HepG2 (cell line): ENCODE measurements around the gene RBBP8NL. TPM values are rescaled to one million over a fixed set of nuclear protein-coding genes. Genes with fewer than 3 reads are reported as not detected.

Experiments
- ARNT ChIP-seq: fragments of 450-650 bp; IDR thresholded peaks from 2 replicates; pipeline ENCODE4 v1.6.1; 2017
- ATF5 ChIP-seq: sonication (generic); formaldehyde crosslinking; IDR thresholded peaks from 2 replicates; pipeline ENCODE4 v1.4.0; 2020; ENCODE audit warnings: mild to moderate bottlenecking, low read depth, missing genetic modification reagents
- CEBPG ChIP-seq: IDR thresholded peaks from 2 replicates; pipeline ENCODE4 v1.6.1; 2016
- HMGXB3 ChIP-seq: sonication (generic); formaldehyde crosslinking; IDR thresholded peaks from 2 replicates; pipeline ENCODE4 v1.4.0; 2020; ENCODE audit warnings: missing genetic modification reagents, borderline replicate concordance
- NFIC ChIP-seq: IDR thresholded peaks from 2 replicates; pipeline ENCODE4 v1.6.1; 2012; ENCODE audit warnings: mild to moderate bottlenecking, low read length, inconsistent platforms
- PHB2 ChIP-seq: fragments of 450-650 bp; IDR thresholded peaks from 2 replicates; pipeline ENCODE4 v1.6.1; 2018; ENCODE audit not compliant: partially characterized antibody
- PLRG1 ChIP-seq: fragments of 450-650 bp; conservative IDR thresholded peaks from 2 replicates; pipeline ENCODE4 v1.6.1; 2016
- SETDB1 ChIP-seq: sonication (generic); formaldehyde crosslinking; IDR thresholded peaks from 2 replicates; pipeline ENCODE4 v1.5.1; 2020; ENCODE audit warnings: missing genetic modification reagents, mild to moderate bottlenecking, borderline replicate concordance
- ZNF296 ChIP-seq: sonication (generic); formaldehyde crosslinking; conservative IDR thresholded peaks from 2 replicates; pipeline ENCODE4 v1.5.0; 2020; ENCODE audit warnings: mild to moderate bottlenecking, missing genetic modification reagents
- ZNF34 ChIP-seq: sonication (generic); formaldehyde crosslinking; IDR thresholded peaks from 2 replicates; pipeline ENCODE4 v1.4.0; 2020; ENCODE audit warnings: mild to moderate bottlenecking, missing genetic modification reagents, borderline replicate concordance
- ZNF468 ChIP-seq: sonication (generic); formaldehyde crosslinking; IDR thresholded peaks from 2 replicates; pipeline ENCODE4 v1.8.0; 2022; ENCODE audit warnings: mild to moderate bottlenecking, moderate library complexity, missing genetic modification reagents
- ZNF552 ChIP-seq: sonication (generic); formaldehyde crosslinking; IDR thresholded peaks from 2 replicates; pipeline ENCODE4 v1.9.0; 2022; ENCODE audit warnings: missing genetic modification reagents, mild to moderate bottlenecking, borderline replicate concordance
- ZNF660 ChIP-seq: sonication (generic); formaldehyde crosslinking; IDR thresholded peaks from 2 replicates; pipeline ENCODE4 v1.5.1; 2020; ENCODE audit warnings: mild to moderate bottlenecking, low read depth, missing genetic modification reagents, borderline replicate concordance
- ZNF678 ChIP-seq: sonication (generic); formaldehyde crosslinking; IDR thresholded peaks from 2 replicates; pipeline ENCODE4 v1.4.0; 2020; ENCODE audit warnings: mild to moderate bottlenecking, missing genetic modification reagents
- ZSCAN29 ChIP-seq: sonication (generic); formaldehyde crosslinking; conservative IDR thresholded peaks from 2 replicates; pipeline ENCODE4 v1.4.0; 2020; ENCODE audit warnings: mild to moderate bottlenecking, missing genetic modification reagents
- polyA plus RNA-seq, 8 experiments: library from polyadenylated mRNA; depleted of rRNA in 3 of 8; stranded (reverse) in 7 of 8; unstranded in 1 of 8; fragments of >200 nt; fragmentation: Illumina TruSeq in 4 of 8; extraction: Trizol in 4 of 8; gene quantifications; 2 replicates each; pipeline versions ENCODE4 v1.2.1 to v1.2.3, GENCODE V29; 2011 to 2016; ENCODE audit warnings: low read depth in 4 of 8, missing spikeins in 1 of 8, mixed read lengths in 1 of 8; ENCODE audit not compliant: insufficient read depth in 1 of 8
- total RNA-seq, 5 experiments: library from RNA; depleted of rRNA; stranded (reverse); fragments of >200 nt; fragmentation: Illumina TruSeq; extraction: Trizol; gene quantifications; 2 replicates each; pipeline ENCODE4 v1.2.3, GENCODE V29; 2016; ENCODE audit warnings: low read depth in 1 of 5
- TF ChIP-seq, protein P1 (sequence below): sonication (generic); formaldehyde crosslinking; conservative IDR thresholded peaks from 2 replicates; pipeline ENCODE4 v1.8.0; 2022; ENCODE audit warnings: missing genetic modification reagents
- TF ChIP-seq, protein P2 (sequence below): sonication (generic); formaldehyde crosslinking; IDR thresholded peaks from 2 replicates; pipeline ENCODE4 v1.5.0; 2020; ENCODE audit warnings: mild to moderate bottlenecking, missing genetic modification reagents
- TF ChIP-seq, protein P3 (sequence below): sonication (generic); formaldehyde crosslinking; IDR thresholded peaks from 2 replicates; pipeline ENCODE4 v1.4.0; 2020; ENCODE audit warnings: mild to moderate bottlenecking, missing genetic modification reagents, borderline replicate concordance

Gene RBBP8NL
- total and polyA plus RNA-seq, 2 of the 13 experiments (the other 11 are each of a cell fraction or from before 2014, with no cell fraction given) = 0.69 to 0.86 TPM

DNA sequence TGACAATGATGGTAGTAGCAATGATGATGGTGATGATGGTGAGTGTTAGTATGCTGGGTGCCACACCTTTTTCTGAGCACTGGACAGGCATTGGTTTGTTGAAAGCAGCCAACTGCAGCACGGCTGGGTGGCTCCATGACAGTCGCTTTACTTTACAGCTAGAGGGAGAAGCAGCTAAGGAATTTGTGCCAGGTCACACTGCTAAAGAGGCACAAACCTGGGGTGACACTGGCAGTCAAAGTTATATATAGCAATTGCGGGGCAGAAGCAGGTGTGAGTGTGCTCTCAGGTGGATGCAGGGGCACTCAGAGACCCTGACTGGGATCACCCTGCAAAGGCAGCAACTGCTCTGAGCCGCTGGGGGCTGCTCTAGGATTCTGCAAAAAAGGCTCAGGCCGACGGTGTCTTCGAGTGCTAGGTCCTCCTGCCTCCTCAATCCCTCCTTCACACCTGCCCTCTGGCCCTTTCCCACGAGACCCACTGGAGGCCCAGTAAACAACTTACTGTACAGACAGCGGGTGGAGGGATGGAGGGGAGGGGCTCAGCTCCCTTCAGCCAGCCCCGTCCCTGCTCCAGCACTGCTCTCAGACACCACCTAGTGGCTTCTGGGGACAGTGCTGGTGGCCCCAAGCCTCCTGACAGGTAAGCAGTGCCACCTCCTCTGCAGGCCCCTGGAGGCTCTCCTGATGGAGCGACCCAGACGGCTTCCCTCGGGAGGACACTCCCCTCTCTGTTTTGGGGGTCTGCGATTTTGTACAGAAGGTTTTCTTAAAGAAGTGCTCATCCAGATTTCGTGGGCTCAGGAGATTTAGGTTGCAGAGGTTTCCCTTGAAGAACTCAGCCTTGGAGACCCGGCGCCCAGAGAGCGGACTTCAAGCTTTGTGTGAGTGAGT, 44.8 kb downstream of the RBBP8NL start (continued):
- TF ChIP-seq, protein P1, sequence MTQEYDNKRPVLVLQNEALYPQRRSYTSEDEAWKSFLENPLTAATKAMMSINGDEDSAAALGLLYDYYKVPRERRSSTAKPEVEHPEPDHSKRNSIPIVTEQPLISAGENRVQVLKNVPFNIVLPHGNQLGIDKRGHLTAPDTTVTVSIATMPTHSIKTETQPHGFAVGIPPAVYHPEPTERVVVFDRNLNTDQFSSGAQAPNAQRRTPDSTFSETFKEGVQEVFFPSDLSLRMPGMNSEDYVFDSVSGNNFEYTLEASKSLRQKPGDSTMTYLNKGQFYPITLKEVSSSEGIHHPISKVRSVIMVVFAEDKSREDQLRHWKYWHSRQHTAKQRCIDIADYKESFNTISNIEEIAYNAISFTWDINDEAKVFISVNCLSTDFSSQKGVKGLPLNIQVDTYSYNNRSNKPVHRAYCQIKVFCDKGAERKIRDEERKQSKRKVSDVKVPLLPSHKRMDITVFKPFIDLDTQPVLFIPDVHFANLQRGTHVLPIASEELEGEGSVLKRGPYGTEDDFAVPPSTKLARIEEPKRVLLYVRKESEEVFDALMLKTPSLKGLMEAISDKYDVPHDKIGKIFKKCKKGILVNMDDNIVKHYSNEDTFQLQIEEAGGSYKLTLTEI (CRISPR knock-in tag) = no peak
- no peak for TF ChIP-seq ZNF468
- no peak for TF ChIP-seq PLRG1
- TF ChIP-seq SETDB1 (CRISPR knock-in tag) = no peak
- TF ChIP-seq, protein P2, sequence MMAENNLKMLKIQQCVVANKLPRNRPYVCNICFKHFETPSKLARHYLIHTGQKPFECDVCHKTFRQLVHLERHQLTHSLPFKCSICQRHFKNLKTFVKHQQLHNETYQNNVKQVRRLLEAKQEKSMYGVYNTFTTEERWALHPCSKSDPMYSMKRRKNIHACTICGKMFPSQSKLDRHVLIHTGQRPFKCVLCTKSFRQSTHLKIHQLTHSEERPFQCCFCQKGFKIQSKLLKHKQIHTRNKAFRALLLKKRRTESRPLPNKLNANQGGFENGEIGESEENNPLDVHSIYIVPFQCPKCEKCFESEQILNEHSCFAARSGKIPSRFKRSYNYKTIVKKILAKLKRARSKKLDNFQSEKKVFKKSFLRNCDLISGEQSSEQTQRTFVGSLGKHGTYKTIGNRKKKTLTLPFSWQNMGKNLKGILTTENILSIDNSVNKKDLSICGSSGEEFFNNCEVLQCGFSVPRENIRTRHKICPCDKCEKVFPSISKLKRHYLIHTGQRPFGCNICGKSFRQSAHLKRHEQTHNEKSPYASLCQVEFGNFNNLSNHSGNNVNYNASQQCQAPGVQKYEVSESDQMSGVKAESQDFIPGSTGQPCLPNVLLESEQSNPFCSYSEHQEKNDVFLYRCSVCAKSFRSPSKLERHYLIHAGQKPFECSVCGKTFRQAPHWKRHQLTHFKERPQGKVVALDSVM (CRISPR knock-in tag) = no peak
- TF ChIP-seq ARNT = no peak
- TF ChIP-seq ZNF552 (CRISPR knock-in tag) = no peak
- TF ChIP-seq, protein P3, sequence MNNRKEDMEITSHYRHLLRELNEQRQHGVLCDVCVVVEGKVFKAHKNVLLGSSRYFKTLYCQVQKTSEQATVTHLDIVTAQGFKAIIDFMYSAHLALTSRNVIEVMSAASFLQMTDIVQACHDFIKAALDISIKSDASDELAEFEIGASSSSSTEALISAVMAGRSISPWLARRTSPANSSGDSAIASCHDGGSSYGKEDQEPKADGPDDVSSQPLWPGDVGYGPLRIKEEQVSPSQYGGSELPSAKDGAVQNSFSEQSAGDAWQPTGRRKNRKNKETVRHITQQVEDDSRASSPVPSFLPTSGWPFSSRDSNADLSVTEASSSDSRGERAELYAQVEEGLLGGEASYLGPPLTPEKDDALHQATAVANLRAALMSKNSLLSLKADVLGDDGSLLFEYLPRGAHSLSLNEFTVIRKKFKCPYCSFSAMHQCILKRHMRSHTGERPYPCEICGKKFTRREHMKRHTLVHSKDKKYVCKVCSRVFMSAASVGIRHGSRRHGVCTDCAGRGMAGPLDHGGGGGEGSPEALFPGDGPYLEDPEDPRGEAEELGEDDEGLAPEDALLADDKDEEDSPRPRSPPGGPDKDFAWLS (CRISPR knock-in tag) = no peak
- TF ChIP-seq ZNF34 (CRISPR knock-in tag) = peak; percentile 87; the same call in 1 of the 2 replicates
- no peak for TF ChIP-seq PHB2
- TF ChIP-seq ZNF660 = peak; percentile 78; the same call in 1 of the 2 replicates
- TF ChIP-seq ATF5 (CRISPR knock-in tag) = peak; percentile 12; the same call in 1 of the 2 replicates
- peak; percentile 39; the same call in 1 of the 2 replicates for TF ChIP-seq HMGXB3 (CRISPR knock-in tag)
- TF ChIP-seq CEBPG (CRISPR knock-in tag) = peak; percentile 6; the same call in 1 of the 2 replicates
- 0 out of 2 replicates have a peak, but pooled peaks have one; percentile 26 for TF ChIP-seq ZNF296 (CRISPR knock-in tag)
- no peak for TF ChIP-seq NFIC
- no peak for TF ChIP-seq ZSCAN29 (CRISPR knock-in tag)
- no peak for TF ChIP-seq ZNF678 (CRISPR knock-in tag)
